NCI-H345 (cell line): ENCODE results near the gene CCT8L2.
"Not testable (repeated sequence)": the region's sequence is repeated elsewhere in the genome, so short reads cannot be mapped to it uniquely, and the experiment has no call there.

Source experiments
- DNase-seq: peaks from one replicate; lab custom pipeline; 2025; lab: John Stamatoyannopoulos, UW

Gene CCT8L2

DNA sequence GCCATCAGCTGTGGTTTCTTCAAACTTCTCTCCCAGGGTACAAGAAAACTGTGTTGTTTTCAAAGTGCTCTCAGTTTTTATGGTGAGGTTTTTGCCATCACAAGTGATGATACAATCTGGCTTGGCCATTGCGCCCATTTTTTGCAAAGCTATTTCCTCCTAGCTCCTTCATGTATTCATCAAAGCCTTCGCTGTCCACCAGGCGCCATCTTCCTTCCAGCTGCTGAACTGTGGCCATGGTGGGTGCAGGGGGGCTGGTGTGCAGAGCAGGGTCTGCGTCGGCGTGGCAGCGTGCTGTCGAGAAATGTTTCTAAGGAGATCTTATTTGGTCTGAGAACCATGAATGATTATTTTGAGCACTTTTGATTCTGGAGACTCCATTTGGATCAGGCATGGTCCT, 2.6 kb upstream of the CCT8L2 start:
- not testable (repeated sequence) for DNase-seq

- DNase-seq: no peak
Measured at GRCh38 chr22:16594026-16594425, 1.4 kb upstream of the CCT8L2 start.

- not testable (repeated sequence) for DNase-seq
Measured at GRCh38 chr22:16592231-16592630, 379 bp downstream of the CCT8L2 start.

- DNase-seq: not testable (repeated sequence)
Measured at GRCh38 chr22:16591136-16591535, 1.5 kb downstream of the CCT8L2 start.

GRCh38 chr22:16586991-16587390, 5.6 kb downstream of the CCT8L2 start:
- DNase-seq: no peak

GRCh38 chr22:16586170-16586569, 6.4 kb downstream of the CCT8L2 start:
- DNase-seq: no peak

- DNase-seq: not testable (repeated sequence)
Measured at GRCh38 chr22:16580872-16581271, 11.7 kb downstream of the CCT8L2 start.

DNA sequence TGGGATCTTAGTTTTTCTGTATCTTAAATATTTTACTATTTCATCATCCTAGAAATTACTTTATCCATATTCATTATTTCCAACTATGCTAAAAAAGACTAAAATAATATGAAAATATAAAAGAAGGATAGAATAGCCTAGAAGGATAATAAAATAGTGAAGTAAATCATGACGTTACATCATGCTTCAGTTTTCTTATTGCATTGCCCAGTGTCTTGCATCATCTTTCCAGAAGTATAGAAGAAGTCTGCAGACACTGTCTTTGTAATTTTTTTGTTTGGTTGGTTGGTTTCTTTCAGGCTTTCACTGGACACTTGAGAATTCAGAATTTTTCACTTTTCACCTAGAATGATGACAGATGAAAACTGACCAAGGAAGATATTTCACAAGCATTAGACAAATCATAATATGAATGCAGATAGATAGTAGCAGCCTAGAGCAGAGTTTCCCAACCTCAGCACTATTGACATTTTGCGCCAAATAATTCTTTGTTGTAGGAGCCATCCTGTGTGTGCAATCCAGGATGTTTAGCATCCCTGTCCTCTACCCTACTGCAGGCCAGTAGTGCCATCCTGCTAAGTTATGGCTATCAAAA, 23.3 kb downstream of the CCT8L2 start:
- DNase-seq: not testable (repeated sequence)

- DNase-seq: no peak
Measured at GRCh38 chr22:16568425-16568758, 24.2 kb downstream of the CCT8L2 start.

DNA sequence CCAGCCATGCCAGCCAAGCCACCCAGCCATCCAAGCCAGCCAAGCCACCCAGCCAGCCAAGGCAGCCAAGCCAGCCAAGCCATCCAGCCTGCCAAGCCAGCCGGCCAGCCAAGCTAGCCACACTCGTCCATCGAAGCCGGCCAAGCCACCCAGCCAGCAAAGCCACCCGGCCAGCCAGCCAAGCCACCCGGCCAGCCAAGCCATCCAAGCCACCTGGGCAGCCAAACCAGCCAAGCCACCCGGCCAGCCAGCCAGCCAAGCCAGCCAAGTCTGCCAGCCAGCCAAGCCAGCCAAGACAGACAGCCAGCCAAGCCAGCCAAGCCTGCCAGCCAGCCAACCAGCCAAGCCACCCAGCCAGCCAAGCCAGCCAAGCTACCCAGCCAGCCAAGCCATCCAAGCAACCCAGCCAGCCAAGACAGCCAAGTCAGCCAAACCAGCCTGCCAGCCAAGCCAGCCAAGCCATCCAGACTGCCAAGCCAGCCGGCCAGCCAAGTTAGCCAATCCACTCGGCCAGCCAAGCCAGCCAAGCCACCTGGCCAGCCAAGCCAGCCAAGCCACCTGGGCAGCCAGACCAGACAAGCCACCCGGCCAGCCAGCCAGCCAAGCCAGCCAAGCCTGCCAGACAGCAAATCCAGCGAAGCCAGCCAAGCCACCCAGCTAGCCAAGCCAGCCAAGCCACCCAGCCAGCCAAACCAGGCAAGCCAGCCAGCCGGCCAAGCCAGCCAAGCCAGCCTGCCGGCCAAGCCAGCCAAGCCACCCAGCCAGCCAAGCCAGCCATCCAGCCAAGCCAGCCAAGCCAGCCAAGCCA, 24.8 kb downstream of the CCT8L2 start:
- DNase-seq: not testable (repeated sequence)

- not testable (repeated sequence) for DNase-seq
Measured at GRCh38 chr22:16566421-16567151, 26.0 kb downstream of the CCT8L2 start.

DNA sequence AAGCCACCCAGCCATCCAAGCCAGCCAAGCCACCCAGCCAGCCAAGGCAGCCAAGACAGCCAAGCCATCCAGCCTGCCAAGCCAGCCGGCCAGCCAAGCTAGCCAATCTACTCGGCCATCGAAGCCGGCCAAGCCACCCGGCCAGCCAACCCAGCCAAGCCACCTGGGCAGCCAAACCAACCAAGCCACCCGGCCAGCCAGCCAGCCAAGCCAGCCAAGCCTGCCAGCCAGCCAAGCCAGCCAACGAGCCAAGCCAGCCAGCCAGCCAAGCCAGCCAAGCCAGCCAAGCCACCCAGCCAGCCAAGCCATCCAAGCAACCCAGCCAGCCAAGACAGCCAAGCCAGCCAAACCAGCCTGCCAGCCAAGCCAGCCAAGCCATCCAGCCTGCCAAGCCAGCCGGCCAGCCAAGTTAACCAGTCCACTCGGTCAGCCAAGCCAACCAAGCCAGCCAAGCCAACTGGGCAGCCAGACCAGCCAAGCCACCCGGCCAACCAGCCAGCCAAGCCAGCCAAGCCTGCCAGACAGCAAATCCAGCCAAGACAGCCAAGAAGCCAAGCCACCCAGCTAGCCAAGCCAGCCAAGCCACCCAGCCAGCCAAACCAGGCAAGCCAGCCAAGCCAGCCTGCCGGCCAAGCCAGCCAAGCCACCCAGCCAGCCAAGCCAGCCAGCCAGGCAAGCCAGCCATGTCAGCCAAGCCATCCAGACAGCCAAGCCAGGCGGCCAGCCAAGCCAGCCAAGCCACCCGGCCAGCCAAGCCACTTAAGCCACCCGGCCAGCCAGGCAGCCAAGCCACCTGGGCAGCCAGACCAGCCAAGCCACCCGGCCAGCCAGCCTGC, 26.8 kb downstream of the CCT8L2 start:
- DNase-seq: not testable (repeated sequence)

GRCh38 chr22:16564837-16565584, 27.6 kb downstream of the CCT8L2 start:
- not testable (repeated sequence) for DNase-seq

DNA sequence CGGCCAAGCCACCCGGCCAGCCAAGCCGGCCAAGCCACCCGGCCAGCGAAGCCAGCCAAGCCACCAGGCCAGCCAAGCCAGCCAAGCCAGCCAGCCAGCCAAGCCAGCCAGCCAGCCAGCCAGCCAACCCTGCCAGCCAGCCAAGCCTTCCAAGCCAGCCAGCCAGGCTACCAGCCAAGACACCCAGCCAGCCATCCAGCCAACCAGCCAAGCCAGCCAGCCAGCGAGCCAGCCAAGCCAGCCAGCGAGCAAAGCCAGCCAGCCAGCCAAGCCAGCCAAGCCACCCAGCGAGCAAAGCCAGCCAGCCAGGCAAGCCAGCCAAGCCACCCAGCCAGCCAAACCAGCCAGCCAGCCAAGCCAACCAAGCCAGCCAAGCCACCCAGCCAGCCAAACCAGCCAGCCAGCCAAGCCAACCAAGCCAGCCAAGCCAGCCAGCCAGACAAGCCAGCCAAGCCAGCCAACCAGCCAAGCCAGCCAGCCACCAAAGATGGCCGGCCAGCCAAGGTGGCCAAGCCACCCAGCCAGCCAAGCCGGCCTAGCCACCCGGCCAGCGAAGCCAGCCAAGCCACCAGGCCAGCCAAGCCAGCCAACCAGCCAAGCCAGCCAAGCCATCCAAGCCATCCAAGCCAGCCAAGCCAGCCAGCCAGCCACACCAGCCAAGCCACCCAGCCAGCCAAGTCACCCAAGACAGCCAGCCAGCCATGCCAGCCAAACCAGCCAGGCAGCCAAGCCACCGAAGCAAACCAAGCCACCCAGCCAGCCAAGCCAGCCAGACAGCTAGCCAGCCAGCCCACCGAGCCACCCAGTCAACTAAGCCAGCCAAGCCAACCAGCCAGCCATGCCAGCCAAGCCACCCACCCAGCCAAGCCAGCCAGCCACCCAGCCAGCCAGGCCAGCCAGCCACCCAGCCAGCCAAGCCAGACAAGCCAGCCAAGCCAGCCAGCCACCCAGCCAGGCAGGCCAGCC, 28.8 kb downstream of the CCT8L2 start:
- DNase-seq: no peak

DNA sequence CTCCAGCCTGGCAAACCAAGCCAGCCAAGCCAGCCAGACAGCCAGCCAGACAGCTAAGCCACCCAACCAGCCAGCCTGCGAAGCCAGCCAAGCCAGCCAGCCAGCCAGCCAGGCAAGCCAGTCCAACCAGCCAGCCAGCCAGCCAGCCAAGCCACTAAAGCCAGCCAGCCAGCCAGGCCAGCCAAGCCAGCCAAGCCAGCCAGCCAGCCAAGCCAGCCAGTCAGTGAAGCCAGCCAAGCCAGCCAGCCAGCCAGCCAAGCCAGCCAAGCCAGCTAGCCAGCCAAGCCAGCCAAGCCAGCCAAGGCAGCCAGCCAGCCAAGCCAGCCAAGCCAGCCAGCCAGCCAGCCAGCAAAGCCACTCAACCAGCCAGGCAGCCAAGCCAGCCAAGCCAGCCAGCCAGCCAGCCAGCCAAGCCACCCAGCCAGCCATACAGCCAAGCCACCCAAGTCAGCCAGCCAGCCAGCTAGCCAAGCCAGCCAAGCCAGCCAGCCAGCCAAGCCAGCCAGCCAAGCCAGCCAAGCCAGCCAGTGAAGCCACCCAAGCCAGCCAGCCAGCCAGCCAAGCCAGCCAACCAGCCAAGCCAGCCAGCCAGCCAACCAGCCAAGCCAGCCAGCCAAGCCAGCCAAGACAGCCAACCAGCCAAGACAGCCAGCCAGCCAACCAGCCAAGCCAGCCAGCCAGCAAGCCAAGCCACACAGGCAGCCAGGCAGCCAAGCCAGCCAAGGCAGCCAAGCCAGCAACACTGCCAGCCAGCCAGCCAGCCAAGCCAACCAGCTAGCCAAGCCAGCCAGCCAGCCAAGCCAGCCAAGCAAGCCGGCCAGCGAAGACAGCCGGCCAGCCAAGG, 29.7 kb downstream of the CCT8L2 start:
- DNase-seq: no peak

- DNase-seq: not testable (repeated sequence)
Measured at GRCh38 chr22:16561093-16561658, 31.4 kb downstream of the CCT8L2 start.

DNA sequence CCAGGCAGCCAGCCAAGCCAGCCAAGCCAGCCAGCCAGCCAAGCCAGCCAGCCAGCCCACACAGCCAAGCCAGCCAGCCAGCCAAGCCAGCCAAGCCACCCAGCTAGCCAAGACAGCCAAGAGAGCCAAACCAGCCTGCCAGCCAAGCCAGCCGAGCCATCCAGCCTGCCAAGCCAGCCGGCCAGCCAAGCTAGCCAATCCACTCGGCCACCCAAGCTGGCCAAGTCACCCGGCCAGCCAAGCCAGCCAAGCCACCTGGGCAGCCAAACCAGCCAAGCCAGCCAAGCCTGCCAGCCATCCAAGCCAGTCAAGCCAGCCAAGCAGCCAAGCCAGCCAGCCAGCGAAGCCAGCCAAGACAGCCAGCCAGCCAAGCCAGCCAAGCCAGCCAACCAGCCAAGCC, 32.0 kb downstream of the CCT8L2 start:
- not testable (repeated sequence) for DNase-seq

DNA sequence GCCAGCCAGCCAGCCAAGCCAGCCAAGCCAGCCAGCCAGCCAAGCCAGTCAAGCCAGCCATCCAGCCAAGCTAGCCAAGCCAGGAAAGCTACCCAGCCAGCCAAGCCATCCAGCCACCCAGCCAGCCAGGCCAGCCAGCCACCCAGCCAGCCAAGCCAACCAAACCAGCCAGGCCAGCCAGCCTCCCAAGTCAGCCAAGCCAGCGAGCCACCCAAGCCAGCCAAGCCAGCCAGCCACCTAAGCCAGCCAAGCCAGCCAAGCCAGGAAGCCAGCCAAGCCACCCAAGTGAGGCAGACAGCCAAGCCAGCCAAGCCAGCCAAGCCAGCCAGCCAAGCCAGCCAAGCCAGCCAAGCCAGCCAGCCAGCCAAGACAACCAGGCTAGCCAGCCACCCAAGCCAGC, 32.6 kb downstream of the CCT8L2 start:
- not testable (repeated sequence) for DNase-seq
